ENCODE results near the gene PLAAT1. TPM values are rescaled to one million over a fixed set of nuclear protein-coding genes. Genes with fewer than 3 reads are reported as not detected.

The PLAAT1 gene
- total RNA-seq, 1 donor from 2014 or later = 1.6 TPM

DNA sequence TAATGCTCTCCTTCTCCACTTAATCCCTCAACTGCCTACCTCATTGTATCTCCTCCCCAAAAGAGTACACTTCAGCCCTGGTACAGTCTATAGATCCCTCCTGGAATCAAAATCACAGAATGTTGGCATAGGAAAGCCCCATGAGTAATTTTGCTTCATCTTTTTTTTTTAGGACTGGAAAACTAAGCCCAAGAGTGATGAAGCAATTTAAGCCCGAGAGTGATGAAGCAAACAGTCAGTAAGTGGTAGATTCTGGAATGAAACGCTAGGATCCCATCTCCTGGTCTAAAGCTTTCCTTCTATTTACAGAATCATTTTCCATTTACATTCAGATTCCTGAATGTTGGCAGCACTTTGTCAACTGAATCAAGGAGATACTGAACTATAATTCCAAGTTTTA lies 29.8 kb upstream of the PLAAT1 start:
- FAIRE-seq (no peak), DNase-seq (ENCODE audit: low read depth) (no peak)
- no peak for TF ChIP-seq CTCF (IDR thresholded peaks at IDR 0.05; ENCODE audit: insufficient read depth, low read length, severe bottlenecking)
- Histone ChIP-seq H3K27me3 (ENCODE audit: control insufficient read depth, insufficient read depth, low read length) (no peaks in the 10 kb centered on the region), H3K36me3 (ENCODE audit: control insufficient read depth, insufficient read depth, low read length) (no peaks in the 10 kb centered on the region), H3K4me3 (ENCODE audit: low read depth, low read length) (no peak overlapping the region)

GRCh38 chr3:193211984-193212383 lies 29.0 kb upstream of the PLAAT1 start:
- no peak for FAIRE-seq
- no peak for TF ChIP-seq CTCF (IDR thresholded peaks at IDR 0.05; ENCODE audit: insufficient read depth, low read length, severe bottlenecking)
- H3K36me3 ChIP-seq (ENCODE audit: control insufficient read depth, insufficient read depth, low read length) = no peaks in the 10 kb centered on the region
- no peak for DNase-seq (ENCODE audit: low read depth)
- H3K4me3 ChIP-seq (ENCODE audit: low read depth, low read length) = no peak overlapping the region
- no peaks in the 10 kb centered on the region for H3K27me3 ChIP-seq (ENCODE audit: control insufficient read depth, insufficient read depth, low read length)

GRCh38 chr3:193212844-193213243 lies 28.2 kb upstream of the PLAAT1 start:
- no peak overlapping the region for H3K4me3 ChIP-seq (ENCODE audit: low read depth, low read length)
- H3K36me3 ChIP-seq (ENCODE audit: control insufficient read depth, insufficient read depth, low read length) = no peaks in the 10 kb centered on the region
- TF ChIP-seq CTCF (IDR thresholded peaks at IDR 0.05; ENCODE audit: insufficient read depth, low read length, severe bottlenecking) = no peak
- no peaks in the 10 kb centered on the region for H3K27me3 ChIP-seq (ENCODE audit: control insufficient read depth, insufficient read depth, low read length)
- DNase-seq (ENCODE audit: low read depth) (no peak), FAIRE-seq (no peak)

- no peak for TF ChIP-seq CTCF (IDR thresholded peaks at IDR 0.05; ENCODE audit: insufficient read depth, low read length, severe bottlenecking)
- Histone ChIP-seq H3K4me3 (ENCODE audit: low read depth, low read length) (no peak overlapping the region), H3K27me3 (ENCODE audit: control insufficient read depth, insufficient read depth, low read length) (no peaks in the 10 kb centered on the region), H3K36me3 (ENCODE audit: control insufficient read depth, insufficient read depth, low read length) (no peaks in the 10 kb centered on the region)
- DNase-seq (ENCODE audit: low read depth) = peak; percentile 50
- FAIRE-seq = no peak
Observed at GRCh38 chr3:193214445-193214844, 26.6 kb upstream of the PLAAT1 start.

GRCh38 chr3:193225302-193226125 lies 15.5 kb upstream of the PLAAT1 start:
- FAIRE-seq (no peak), DNase-seq (ENCODE audit: low read depth) (peak; percentile 42)
- Histone ChIP-seq H3K27me3 (ENCODE audit: control insufficient read depth, insufficient read depth, low read length) (no peaks in the 10 kb centered on the region), H3K36me3 (ENCODE audit: control insufficient read depth, insufficient read depth, low read length) (no peaks in the 10 kb centered on the region), H3K4me3 (ENCODE audit: low read depth, low read length) (no peak overlapping the region)
- no peak for TF ChIP-seq CTCF (IDR thresholded peaks at IDR 0.05; ENCODE audit: insufficient read depth, low read length, severe bottlenecking)

- TF ChIP-seq CTCF (IDR thresholded peaks at IDR 0.05; ENCODE audit: insufficient read depth, low read length, severe bottlenecking) = no peak
- Histone ChIP-seq H3K4me3 (ENCODE audit: low read depth, low read length) (no peak overlapping the region), H3K27me3 (ENCODE audit: control insufficient read depth, insufficient read depth, low read length) (no peaks in the 10 kb centered on the region), H3K36me3 (ENCODE audit: control insufficient read depth, insufficient read depth, low read length) (no peaks in the 10 kb centered on the region)
- no peak for DNase-seq (ENCODE audit: low read depth)
- no peak for FAIRE-seq
Observed at GRCh38 chr3:193228206-193228605, 12.8 kb upstream of the PLAAT1 start.

All from bronchial epithelial cell (primary cell).